Immature natural killer cell (primary cell): ENCODE data around the gene BAG3. TPM values are rescaled to one million over a fixed set of nuclear protein-coding genes. Genes with fewer than 3 reads are reported as not detected.
A peak's percentile ranks its signal among the peaks of the same experiment; 100 is the strongest.

Source experiments
- DNase-seq, 3 donors: peaks; one replicate each; pipeline ENCODE4 v3.0.0; 2022; ENCODE audit warnings: mixed read lengths in 1 of 3
- H3K27ac Mint-ChIP-seq, 6 donors: one replicate each; pipeline ENCODE4 v1.8.0; 2020; ENCODE audit warnings: mixed read lengths in 6 of 6, mild to moderate bottlenecking in 5 of 6, inconsistent platforms in 4 of 6, moderate library complexity in 3 of 6
- H3K27me3 Mint-ChIP-seq, 3 donors: one replicate each; pipeline ENCODE4 v1.8.0; 2020 to 2021; ENCODE audit warnings: low read depth in 3 of 3, mild to moderate bottlenecking in 3 of 3, mixed read lengths in 3 of 3, moderate library complexity in 3 of 3, inconsistent platforms in 1 of 3
- H3K36me3 Mint-ChIP-seq, 3 donors: one replicate each; pipeline ENCODE4 v1.8.0; 2020; ENCODE audit warnings: mixed read lengths in 3 of 3, inconsistent platforms in 2 of 3, mild to moderate bottlenecking in 2 of 3
- H3K4me1 Mint-ChIP-seq, 2 donors: one replicate each; pipeline ENCODE4 v1.8.0; 2020; ENCODE audit warnings: inconsistent platforms in 2 of 2, mild to moderate bottlenecking in 2 of 2, mixed read lengths in 2 of 2, moderate library complexity in 1 of 2
- H3K4me3 Mint-ChIP-seq, 5 donors: one replicate each; pipeline ENCODE4 v1.8.0; 2020; ENCODE audit warnings: mild to moderate bottlenecking in 5 of 5, mixed read lengths in 5 of 5, inconsistent platforms in 3 of 5, moderate library complexity in 3 of 5
- H3K9me3 Mint-ChIP-seq, 6 donors: one replicate each; pipeline ENCODE4 v1.8.0; 2020; ENCODE audit warnings: mild to moderate bottlenecking in 6 of 6, mixed read lengths in 6 of 6, inconsistent platforms in 4 of 6, moderate library complexity in 3 of 6
- polyA plus RNA-seq, 3 donors: library from polyadenylated mRNA; unstranded; fragments of 300-500 nt; fragmentation: Illumina TruSeq; gene quantifications; one replicate each; pipeline ENCODE4 v1.2.3, GENCODE V29; 2021

Gene BAG3
- polyA plus RNA-seq, 3 donors from 2014 or later, result 0.57 to 3.1 (median 2.2) TPM

DNA sequence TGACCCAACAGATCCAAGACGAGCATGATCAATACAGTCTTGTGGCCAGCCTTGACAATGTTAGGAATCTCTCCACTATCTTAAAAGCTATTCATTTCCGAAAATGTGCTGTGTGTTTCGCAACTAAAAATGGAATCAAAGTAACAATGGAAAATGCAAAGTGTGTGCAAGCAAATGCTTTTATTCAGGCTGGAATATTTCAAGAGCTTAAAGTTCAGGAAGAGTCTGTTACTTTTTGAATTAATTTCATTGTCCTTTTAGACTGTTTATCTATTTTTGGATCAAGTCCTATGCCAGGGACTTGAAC is 30.1 kb upstream of the BAG3 start:
- no peaks in the 10 kb centered on the region for H3K4me1 Mint-ChIP-seq
- H3K27ac Mint-ChIP-seq, result no peak overlapping the region
- peaks cover 0 to 2% (median 1%) of the 10 kb centered on the region in 3 donors for H3K27me3 Mint-ChIP-seq
- no peak overlapping the region for H3K4me3 Mint-ChIP-seq
- no peaks in the 10 kb centered on the region for H3K36me3 Mint-ChIP-seq
- H3K9me3 Mint-ChIP-seq, result no peaks in the 10 kb centered on the region
- DNase-seq, result no peak

DNA sequence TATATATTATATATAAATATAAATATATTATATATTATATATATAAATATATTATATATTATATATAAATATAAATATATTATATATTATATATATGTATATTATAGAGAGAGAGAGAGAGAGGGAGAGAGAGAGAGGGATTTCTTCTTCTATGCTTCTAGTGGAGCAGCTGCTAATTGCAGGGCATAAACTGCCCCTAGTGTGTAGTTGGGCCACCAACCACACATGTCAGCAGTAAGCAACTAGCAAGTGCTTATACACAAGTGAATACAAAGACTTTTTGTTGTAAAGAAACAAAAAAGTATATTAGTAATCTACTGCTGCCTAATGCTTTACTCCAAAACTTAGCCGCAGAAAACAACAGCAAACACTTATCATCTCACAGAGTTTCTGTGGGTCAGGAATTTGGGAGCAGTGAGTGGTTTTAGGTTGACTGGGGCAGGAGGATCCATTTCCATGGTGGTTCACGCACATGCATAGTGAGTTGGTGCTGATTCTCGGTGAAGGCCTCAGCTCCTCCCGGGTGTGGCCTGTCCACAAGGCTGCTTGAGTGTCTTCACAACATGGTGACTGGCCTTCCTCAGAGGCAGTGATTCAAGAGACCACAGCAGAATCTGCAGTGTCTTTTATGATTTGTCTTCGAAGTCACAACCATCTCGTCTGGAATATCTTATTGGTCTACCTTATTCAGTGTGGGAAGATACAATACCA is 25.5 kb upstream of the BAG3 start:
- Mint-ChIP-seq H3K4me1 (no peaks in the 10 kb centered on the region), H3K4me3 (no peak overlapping the region), H3K36me3 (no peaks in the 10 kb centered on the region), H3K9me3 (no peaks in the 10 kb centered on the region), H3K27ac (no peak overlapping the region), H3K27me3 (peaks cover 0 to 4% (median 0%) of the 10 kb centered on the region in 3 donors)
- no peak for DNase-seq

- no peak overlapping the region for H3K4me3 Mint-ChIP-seq
- no peak for DNase-seq
- peaks cover 0 to 6% (median 0%) of the 10 kb centered on the region in 3 donors for H3K27me3 Mint-ChIP-seq
- H3K4me1 Mint-ChIP-seq, result no peaks in the 10 kb centered on the region
- no peak overlapping the region for H3K27ac Mint-ChIP-seq
- H3K9me3 Mint-ChIP-seq, result no peaks in the 10 kb centered on the region
- H3K36me3 Mint-ChIP-seq, result no peaks in the 10 kb centered on the region
These were observed 20.9 kb upstream of the BAG3 start for GRCh38 chr10:119630300-119630699.

DNA sequence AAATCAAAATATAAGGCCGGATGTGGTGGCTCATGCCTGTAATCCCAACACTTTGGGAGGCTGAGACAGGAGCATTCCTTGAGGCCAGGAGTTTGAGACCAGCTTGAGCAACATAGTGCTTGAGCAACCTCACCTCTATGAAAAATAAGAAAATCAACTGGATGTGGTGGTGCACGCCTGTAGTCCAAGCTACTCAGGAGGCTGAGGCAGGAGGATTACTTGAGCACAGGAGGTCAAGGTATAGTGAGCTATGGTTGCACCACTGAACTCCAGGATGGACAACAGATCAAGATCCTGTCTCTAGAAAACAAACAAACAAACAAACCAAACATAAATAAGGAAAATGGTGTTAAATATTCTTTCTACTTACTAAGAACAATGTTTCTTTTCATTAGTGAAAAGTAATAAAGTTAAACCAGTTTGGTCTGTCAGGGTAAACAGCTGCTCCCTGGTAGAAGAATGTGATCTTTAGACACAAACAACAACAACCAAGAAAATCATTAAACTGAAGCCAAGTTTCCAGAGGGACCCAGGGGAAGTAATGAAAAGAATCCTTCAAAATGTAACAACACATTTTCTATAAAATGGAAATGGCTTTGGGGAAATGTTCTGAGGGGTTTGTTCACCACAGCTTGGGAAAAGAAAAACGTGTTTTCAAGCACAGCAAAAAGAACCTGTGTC is 17.5 kb upstream of the BAG3 start:
- H3K4me3 Mint-ChIP-seq, result no peak overlapping the region
- H3K4me1 Mint-ChIP-seq, result no peaks in the 10 kb centered on the region
- H3K36me3 Mint-ChIP-seq, result no peaks in the 10 kb centered on the region
- no peak overlapping the region for H3K27ac Mint-ChIP-seq
- peaks cover 0 to 7% (median 0%) of the 10 kb centered on the region in 3 donors for H3K27me3 Mint-ChIP-seq
- no peaks in the 10 kb centered on the region for H3K9me3 Mint-ChIP-seq
- DNase-seq, result no peak

DNA sequence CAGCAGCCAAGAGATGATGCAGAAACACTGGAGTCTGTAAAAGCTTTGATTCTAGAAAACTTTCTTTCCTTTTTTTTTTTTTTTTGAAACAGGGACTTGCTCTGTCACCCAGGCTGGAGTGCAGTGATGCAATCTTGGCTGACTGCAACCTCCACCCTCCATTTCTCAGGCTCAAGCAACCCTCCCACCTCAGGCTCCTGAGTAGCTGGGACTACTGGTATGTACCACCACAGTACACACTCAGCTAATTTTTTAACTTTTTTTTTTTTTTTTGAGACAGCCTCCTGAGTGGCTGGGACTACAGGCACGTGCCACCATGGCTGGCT is 17.0 kb upstream of the BAG3 start:
- peaks cover 0 to 7% (median 0%) of the 10 kb centered on the region in 3 donors for H3K27me3 Mint-ChIP-seq
- no peaks in the 10 kb centered on the region for H3K36me3 Mint-ChIP-seq
- no peak overlapping the region for H3K4me3 Mint-ChIP-seq
- H3K9me3 Mint-ChIP-seq, result no peaks in the 10 kb centered on the region
- no peak for DNase-seq
- no peaks in the 10 kb centered on the region for H3K4me1 Mint-ChIP-seq
- no peak overlapping the region for H3K27ac Mint-ChIP-seq

DNA sequence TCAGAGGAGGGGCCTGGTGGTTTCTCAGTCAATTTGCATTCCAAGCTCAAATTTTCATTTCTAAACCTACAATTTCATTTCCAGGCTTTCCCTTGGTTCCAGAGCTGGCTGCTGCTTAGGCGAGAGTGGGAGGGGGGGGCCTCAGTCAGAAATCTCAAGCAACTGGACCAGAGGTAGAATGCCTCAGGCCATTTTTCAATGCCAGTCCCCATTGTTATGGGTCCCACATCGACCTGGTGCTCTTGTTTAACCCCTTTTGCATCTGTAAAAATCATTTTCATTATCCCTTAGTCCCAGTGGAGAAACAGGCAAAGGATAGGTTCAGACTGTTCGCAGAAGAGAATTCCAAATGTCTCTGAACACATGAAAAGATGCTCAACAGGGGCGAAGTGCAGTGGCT is 13.5 kb upstream of the BAG3 start:
- no peak overlapping the region for H3K4me3 Mint-ChIP-seq
- H3K36me3 Mint-ChIP-seq, result peaks cover 0 to 3% (median 0%) of the 10 kb centered on the region in 3 donors
- H3K9me3 Mint-ChIP-seq, result no peaks in the 10 kb centered on the region
- H3K27ac Mint-ChIP-seq, result no peak overlapping the region
- peaks cover 5% of the 10 kb centered on the region in 2 donors for H3K4me1 Mint-ChIP-seq
- DNase-seq, result no peak
- peaks cover 0 to 4% (median 3%) of the 10 kb centered on the region in 3 donors for H3K27me3 Mint-ChIP-seq

GRCh38 chr10:119638982-119639381 is 12.2 kb upstream of the BAG3 start:
- Mint-ChIP-seq H3K36me3 (peaks cover 0 to 3% (median 0%) of the 10 kb centered on the region in 3 donors), H3K27ac (no peak overlapping the region), H3K4me1 (peaks cover 11 to 17% of the 10 kb centered on the region in 2 donors), H3K9me3 (no peaks in the 10 kb centered on the region), H3K27me3 (peaks cover 0 to 4% (median 3%) of the 10 kb centered on the region in 3 donors), H3K4me3 (no peak overlapping the region)
- no peak for DNase-seq

- Mint-ChIP-seq H3K4me1 (peaks cover 11 to 17% of the 10 kb centered on the region in 2 donors), H3K4me3 (no peak overlapping the region), H3K9me3 (no peaks in the 10 kb centered on the region), H3K36me3 (peaks cover 0 to 3% (median 0%) of the 10 kb centered on the region in 3 donors), H3K27me3 (peaks cover 0 to 5% (median 4%) of the 10 kb centered on the region in 3 donors), H3K27ac (no peak overlapping the region)
- DNase-seq, result no peak
These were observed 10.8 kb upstream of the BAG3 start for GRCh38 chr10:119640384-119640783.

DNA sequence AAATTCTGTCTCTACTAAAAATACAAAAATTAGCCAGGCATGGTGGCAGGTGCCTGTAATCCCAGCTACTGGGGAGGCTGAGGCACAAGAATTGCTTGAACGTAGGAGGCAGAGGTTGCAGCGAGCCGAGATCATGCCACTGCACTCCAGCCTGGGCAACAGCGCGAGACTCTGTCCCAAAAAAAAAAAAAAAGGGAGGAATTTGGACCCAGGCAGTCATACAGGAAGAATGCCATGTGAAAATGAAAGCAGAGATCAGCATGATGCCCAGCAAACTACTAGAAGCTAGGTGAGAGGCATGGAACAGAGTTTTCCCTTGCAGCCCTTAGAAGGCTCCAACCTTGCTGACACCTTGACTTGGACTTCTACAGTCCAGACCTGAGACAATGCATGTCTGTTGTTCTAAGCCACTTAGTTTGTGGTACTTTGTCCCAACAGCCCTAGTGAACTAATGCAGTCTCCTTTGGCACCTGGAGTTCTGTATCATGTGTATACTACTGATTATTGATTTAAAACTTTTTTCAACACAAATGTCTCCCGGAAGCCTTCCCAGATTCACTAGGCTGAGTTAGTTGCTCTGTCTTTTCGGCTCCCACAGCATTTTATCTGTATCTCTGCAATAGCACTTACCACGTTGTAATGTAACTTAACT is 10.2 kb upstream of the BAG3 start:
- Mint-ChIP-seq H3K9me3 (no peaks in the 10 kb centered on the region), H3K4me1 (peaks cover 11 to 17% of the 10 kb centered on the region in 2 donors), H3K27me3 (peaks cover 2 to 5% (median 4%) of the 10 kb centered on the region in 3 donors), H3K4me3 (no peak overlapping the region), H3K27ac (no peak overlapping the region), H3K36me3 (peaks cover 0 to 3% (median 0%) of the 10 kb centered on the region in 3 donors)
- DNase-seq, result no peak

- Mint-ChIP-seq H3K4me1 (peaks cover 11 to 17% of the 10 kb centered on the region in 2 donors), H3K27ac (peak overlapping the region in 2 of 6 donors; percentile 19 to 43), H3K27me3 (peaks cover 2 to 8% (median 5%) of the 10 kb centered on the region in 3 donors), H3K4me3 (peak overlapping the region in 2 of 5 donors; percentile 51 to 55), H3K9me3 (no peaks in the 10 kb centered on the region), H3K36me3 (peaks cover 0 to 3% (median 0%) of the 10 kb centered on the region in 3 donors)
- peak; percentile 9 to 60 (median 43) for DNase-seq
These were observed 8.5 kb upstream of the BAG3 start for GRCh38 chr10:119642556-119643111.

DNA sequence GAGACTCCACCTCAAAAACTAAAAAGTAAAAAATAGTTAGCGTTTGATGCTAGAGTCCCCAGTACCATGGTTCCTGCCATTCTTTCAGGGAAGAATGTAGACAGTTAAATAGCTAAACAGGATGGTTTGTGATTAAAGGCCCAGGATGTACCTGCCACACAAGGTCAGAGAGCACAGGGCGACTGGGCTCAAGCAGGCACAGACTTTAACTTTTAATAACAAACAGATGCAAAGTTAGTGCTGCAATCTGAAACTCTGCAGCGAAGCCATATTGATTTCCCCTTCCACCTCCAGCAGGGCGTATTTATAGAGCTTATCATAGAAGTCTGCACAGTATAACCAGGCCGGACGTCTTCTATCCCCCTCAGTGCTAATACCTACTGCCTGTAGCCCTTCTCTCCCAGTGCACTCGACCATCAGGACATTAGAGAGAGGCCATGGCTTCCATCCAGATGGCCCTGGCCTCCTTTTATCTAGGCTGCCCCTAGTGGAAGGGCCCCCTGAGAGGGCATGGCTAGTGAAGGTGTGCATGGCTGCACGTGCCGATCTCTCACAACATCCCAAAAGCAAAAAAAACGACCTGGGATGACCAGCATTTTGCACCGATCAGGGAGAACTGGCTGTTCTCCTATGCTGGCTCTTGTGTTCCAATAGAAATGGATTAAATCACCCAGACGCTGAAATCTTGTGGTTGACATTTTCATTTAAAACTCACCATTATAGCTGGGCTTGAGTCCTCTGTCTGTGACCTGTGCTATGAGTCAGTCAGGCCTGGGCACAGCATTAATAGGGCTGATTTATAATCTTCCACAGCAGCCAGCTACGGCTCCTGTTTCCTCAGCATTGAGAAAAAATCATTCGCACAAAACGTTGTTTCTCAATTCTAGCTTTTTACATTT is 7.6 kb upstream of the BAG3 start:
- Mint-ChIP-seq H3K4me1 (peaks cover 11 to 17% of the 10 kb centered on the region in 2 donors), H3K36me3 (peaks cover 0 to 3% (median 0%) of the 10 kb centered on the region in 3 donors), H3K9me3 (no peaks in the 10 kb centered on the region), H3K27me3 (peaks cover 2 to 8% (median 5%) of the 10 kb centered on the region in 3 donors), H3K4me3 (no peak overlapping the region), H3K27ac (peak overlapping the region in 1 of 6 donors; percentile 25)
- DNase-seq, result no peak

GRCh38 chr10:119644205-119644814 is 6.9 kb upstream of the BAG3 start:
- Mint-ChIP-seq H3K4me3 (no peak overlapping the region), H3K27me3 (peaks cover 2 to 8% (median 5%) of the 10 kb centered on the region in 3 donors), H3K4me1 (peaks cover 11 to 17% of the 10 kb centered on the region in 2 donors), H3K27ac (no peak overlapping the region), H3K9me3 (no peaks in the 10 kb centered on the region), H3K36me3 (peaks cover 0 to 3% (median 0%) of the 10 kb centered on the region in 3 donors)
- DNase-seq, result no peak

GRCh38 chr10:119644994-119645393 is 6.2 kb upstream of the BAG3 start:
- Mint-ChIP-seq H3K9me3 (no peaks in the 10 kb centered on the region), H3K4me1 (peaks cover 13 to 17% of the 10 kb centered on the region in 2 donors), H3K27me3 (peaks cover 2 to 8% (median 5%) of the 10 kb centered on the region in 3 donors), H3K4me3 (no peak overlapping the region), H3K27ac (no peak overlapping the region), H3K36me3 (no peaks in the 10 kb centered on the region)
- no peak for DNase-seq
